ENCODE results near the gene CYYR1.

CYYR1 gene

GRCh38 chr21:26550326-26550725 lies 22.8 kb downstream of the CYYR1 start:
- no peak for DNase-seq

DNA sequence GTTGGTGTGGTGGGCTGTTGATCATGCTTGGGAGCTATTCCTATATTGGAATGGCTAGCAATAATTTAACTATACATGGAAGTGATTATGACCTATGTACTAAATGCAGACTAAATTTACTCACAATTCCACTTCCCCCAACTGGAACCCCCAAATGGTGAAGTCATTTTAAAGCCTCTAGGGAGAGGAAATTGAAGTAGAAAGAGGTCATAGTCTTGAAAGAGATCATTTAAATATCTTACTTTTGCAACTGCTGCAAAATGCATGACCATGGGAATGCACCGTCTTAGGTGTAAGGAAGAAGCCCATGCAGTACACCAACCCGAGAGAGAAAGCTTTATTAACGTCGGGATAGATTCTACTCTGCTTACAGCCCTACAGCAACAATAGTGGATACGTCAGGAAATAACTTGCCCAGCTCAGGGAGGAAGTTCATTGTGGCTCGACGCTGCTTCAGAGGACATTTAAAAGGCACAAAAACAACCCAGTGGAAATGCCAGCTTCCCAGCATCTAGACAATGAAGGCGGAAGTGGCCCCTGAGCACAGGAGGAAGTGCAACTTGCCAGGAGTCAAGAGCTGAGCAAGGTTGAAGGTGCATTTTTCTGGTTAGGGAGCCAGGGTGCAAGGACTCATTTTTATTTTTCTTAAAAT lies 26.5 kb downstream of the CYYR1 start:
- DNase-seq = no peak

- DNase-seq = no peak
These were observed 28.8 kb downstream of the CYYR1 start for GRCh38 chr21:26544201-26544775.

DNA sequence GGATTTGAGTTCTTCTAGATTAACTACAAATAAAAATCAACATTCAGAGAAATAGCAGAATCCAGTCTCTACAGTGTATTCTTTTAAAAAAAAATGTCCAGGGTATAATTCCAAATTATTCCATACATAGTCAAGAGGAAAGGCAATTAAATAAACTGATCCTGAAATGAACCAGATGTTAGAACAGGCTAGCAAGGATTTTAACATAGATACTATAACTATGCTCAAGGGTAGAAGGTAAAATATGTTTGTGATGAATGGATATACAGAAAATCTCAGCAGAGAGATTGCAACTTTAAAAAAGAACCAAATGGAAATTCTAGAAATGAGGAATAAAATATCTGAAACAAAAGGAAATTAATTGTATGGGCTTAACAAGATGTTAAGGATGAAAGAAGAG lies 32.4 kb downstream of the CYYR1 start:
- DNase-seq = no peak

GRCh38 chr21:26539566-26539965 lies 33.5 kb downstream of the CYYR1 start:
- DNase-seq = no peak

DNA sequence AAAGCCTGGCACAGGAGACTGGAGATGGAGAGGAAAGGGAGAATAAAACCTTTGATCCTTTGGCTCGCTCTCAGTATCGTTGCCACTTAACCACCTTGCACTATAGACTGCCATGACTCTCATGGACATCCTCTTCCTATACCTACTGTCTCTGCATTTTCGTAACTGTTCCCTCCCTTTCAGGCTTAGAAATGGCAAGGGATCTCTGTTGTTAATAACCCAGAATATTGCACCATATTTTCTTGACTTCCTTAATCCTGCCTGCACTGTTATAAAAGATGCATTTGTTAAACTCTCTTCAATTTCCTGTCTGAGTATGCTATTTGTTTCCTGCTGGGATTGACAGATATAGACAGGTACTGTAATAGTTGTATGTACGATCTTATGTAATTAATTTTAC lies 38.6 kb downstream of the CYYR1 start:
- DNase-seq = no peak

DNA sequence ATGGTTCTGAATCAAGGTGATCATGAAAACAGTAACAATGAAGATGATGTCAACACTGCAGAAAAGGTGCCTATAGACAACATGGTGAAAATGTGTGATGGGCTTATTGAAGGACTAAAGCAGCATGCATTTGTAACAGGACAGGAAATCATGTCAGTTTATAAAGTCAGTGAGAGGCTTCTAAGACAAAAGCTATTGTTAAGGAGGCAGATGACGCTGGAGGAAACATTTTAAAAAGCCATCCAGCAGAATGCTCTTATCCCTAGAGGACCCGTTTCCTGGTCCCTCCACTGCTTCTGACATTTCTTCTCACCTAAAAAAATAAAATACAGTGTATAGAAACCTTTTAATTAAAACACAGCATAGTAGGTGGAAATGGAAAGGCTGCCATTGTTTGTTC lies 40.9 kb downstream of the CYYR1 start:
- DNase-seq = no peak

DNA sequence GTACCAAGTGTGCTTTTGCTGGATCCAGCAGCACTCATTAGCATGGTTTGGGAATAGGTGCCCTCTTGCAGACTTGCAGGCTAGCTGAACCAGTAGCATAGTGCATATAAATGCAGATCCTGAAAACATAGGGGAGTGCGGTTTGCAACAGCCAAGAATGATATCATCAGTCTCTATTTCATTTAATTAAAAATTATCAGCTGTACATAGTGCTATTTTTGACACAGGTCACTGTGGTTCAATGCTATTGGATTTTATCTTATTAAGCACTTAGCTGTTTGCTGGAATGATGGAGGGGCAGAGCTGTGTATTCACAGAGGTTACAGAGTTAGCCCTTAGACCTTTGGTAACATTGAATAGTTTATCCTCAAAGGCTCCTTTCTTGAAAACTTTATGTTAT lies 43.6 kb downstream of the CYYR1 start:
- no peak for DNase-seq

DNA sequence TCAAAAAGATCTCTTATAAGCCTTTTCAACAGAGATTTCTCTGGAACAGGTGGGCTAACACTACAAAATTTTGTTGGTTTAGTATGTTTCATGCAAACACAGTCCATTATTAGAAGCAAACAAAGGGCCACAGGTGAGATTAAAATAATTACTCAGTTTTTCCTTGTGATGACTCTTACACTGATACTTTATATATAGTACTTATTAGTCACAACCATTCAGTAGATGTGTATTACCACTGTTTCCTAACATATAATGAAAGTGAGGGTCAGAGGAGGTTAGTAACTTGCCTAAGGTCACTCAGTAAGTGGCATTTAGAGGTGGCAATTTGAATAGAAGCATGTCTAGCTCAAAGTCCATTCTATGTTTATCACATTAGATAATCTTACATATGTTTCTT lies 44.2 kb downstream of the CYYR1 start:
- no peak for DNase-seq

DNA sequence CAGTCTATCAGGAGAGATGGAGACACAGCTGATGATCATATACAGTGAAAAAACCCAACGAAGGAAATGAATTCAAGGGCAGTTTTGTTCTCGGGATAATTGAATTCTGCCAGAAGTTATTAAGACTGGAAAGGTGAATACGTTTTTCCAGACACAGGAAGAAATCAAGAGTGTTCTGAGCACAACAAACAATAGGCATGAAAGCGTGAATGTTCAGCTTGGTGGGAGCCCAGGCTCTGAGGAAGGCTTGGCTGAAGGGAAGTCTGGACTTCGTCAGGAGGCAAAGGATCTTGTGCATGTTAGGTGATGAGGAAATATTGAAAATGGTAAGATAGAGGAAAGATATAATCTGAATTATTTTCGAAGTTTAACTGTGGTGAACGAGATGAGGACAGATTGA lies 50.4 kb downstream of the CYYR1 start:
- no peak for DNase-seq

DNA sequence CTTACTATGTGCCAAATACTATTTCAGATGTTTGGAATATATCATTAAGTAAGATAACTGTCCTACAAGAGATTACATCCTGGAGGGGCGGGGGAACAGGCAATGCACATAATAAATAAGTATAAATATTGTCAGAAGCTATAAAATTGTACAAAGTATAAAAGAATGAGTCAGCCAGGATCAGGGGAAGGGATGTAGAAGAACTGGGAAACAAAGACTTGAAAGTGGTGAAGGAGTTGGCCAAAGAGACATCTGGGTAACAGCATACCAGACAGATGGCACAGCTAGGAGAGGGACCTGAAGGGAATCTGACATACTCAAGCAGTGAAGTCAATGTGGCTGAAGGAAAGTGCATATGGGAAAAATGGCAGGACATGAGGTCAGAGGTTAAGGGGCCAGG lies 53.9 kb downstream of the CYYR1 start:
- no peak for DNase-seq

- no peak for DNase-seq
These were observed 57.8 kb downstream of the CYYR1 start for GRCh38 chr21:26515257-26515656.

GRCh38 chr21:26513212-26513611 lies 59.9 kb downstream of the CYYR1 start:
- DNase-seq = no peak

GRCh38 chr21:26512664-26513063 lies 60.4 kb downstream of the CYYR1 start:
- DNase-seq = no peak

- DNase-seq = no peak
These were observed 64.2 kb downstream of the CYYR1 start for GRCh38 chr21:26508903-26509302.

- DNase-seq = no peak
These were observed 66.1 kb downstream of the CYYR1 start for GRCh38 chr21:26506956-26507355.

DNA sequence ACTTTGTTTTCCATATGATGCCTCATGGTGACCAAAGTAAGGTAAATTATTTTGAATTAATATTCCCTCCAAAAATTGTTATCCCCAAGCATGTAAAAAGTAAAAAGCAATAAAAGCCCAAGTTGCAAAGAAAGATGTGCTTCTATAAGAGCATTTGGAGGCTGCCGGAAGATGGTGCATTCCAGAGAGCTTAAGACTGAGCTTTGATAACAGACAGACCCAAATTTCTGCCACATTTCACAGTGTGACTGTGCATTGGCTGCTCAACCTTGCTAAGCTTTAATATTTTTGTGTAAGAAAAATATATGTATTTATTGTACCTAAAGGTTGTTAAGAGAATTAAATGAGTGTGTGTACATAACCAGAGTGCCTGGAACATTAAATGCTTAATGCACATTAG lies 67.9 kb downstream of the CYYR1 start:
- DNase-seq = no peak

- no peak for DNase-seq
These were observed 69.7 kb downstream of the CYYR1 start for GRCh38 chr21:26503414-26503813.

- no peak for DNase-seq
These were observed 71.5 kb downstream of the CYYR1 start for GRCh38 chr21:26501495-26502021.

- no peak for DNase-seq
These were observed 73.6 kb downstream of the CYYR1 start for GRCh38 chr21:26499495-26499894.

- no peak for DNase-seq
These were observed 77.7 kb downstream of the CYYR1 start for GRCh38 chr21:26495283-26495849.

DNA sequence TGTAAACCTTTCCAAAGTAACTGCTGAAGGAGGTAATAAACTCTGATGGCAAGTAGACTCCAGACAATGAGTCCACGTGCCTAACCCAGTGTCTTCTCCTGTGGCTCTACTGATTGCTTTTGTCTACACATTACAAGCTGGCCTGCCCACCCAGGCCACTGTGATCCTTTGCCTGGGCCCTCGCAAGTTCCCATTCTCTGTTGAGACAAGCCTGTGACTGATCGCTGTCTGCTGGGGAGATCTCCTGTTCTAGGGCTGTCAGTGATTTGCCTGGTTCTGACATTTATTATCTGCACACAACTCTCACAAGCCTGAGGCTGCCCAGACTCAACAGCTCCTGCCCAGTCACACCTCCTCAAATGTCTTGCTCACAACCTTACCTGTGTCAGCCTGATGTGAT lies 81.4 kb downstream of the CYYR1 start:
- DNase-seq = no peak

DNA sequence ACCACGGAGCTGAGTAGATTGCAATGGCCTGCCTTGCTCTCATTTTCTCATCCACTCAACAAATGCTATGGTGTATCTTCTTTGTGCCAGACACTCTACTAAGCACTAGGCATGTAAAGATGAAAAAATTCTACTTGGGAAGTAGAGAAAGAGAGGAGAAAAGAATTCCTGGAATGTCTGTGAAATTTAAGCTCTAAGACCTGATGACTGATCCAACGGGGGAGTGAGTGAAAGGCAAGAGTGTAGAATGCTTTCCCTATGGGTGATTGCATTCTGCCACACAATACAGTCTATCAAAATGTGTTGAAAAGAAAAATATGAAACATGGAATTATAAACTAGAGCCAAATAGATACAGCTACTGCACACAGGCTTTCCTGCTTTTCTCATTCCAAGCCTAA lies 82.3 kb downstream of the CYYR1 start:
- no peak for DNase-seq

GRCh38 chr21:26489781-26490180 lies 83.3 kb downstream of the CYYR1 start:
- no peak for DNase-seq
